LNCaP clone FGC (cell line): Measurements from ENCODE around the gene SRXN1.

Source experiments
- DNase-seq: peaks from one replicate; pipeline ENCODE4 v3.0.0-alpha.2; 2011; ENCODE audit warnings: low read depth
- H3K4me3 ChIP-seq: 2 replicates; pipeline ENCODE4 v1.5.1; 2011; ENCODE audit warnings: mild to moderate bottlenecking, low read depth, low read length, control low read depth
- CTCF ChIP-seq: IDR thresholded peaks from 2 replicates; pipeline ENCODE4 v1.5.1; 2012; ENCODE audit warnings: mild to moderate bottlenecking; ENCODE audit not compliant: control insufficient read depth, insufficient read depth; ENCODE audit errors: extremely low read depth

SRXN1 gene

GRCh38 chr20:635028-635892, 17.7 kb downstream of the SRXN1 start:
- no peak overlapping the region for H3K4me3 ChIP-seq
- TF ChIP-seq CTCF = no peak
- no peak for DNase-seq

GRCh38 chr20:634148-634925, 18.7 kb downstream of the SRXN1 start:
- DNase-seq = no peak
- TF ChIP-seq CTCF = no peak
- no peak overlapping the region for H3K4me3 ChIP-seq

- H3K4me3 ChIP-seq = no peak overlapping the region
- DNase-seq = no peak
- TF ChIP-seq CTCF = no peak
Measured at GRCh38 chr20:631101-631500, 21.9 kb downstream of the SRXN1 start.

GRCh38 chr20:626579-626978, 26.4 kb downstream of the SRXN1 start:
- DNase-seq = no peak
- no peak for TF ChIP-seq CTCF

GRCh38 chr20:625360-625932, 27.6 kb downstream of the SRXN1 start:
- no peak for DNase-seq
- no peak for TF ChIP-seq CTCF
- no peak overlapping the region for H3K4me3 ChIP-seq

More at GRCh38 chr20:626579-626978, 26.4 kb downstream of the SRXN1 start:
- no peak overlapping the region for H3K4me3 ChIP-seq

- TF ChIP-seq CTCF = no peak
- H3K4me3 ChIP-seq = no peak overlapping the region
- no peak for DNase-seq
Measured at GRCh38 chr20:623704-624103, 29.3 kb downstream of the SRXN1 start.
